K562 (cell line): ENCODE measurements around the gene HES4. TPM values are rescaled to one million over a fixed set of nuclear protein-coding genes. Genes with fewer than 3 reads are reported as not detected.
A peak's percentile ranks its signal among the peaks of the same experiment; 100 is the strongest.

Experiments used
- E2F1 ChIP-seq: sonication (generic); formaldehyde crosslinking; IDR thresholded peaks from 2 replicates; pipeline ENCODE4 v1.8.1; 2023; ENCODE audit warnings: mild to moderate bottlenecking, missing genetic modification reagents, moderate library complexity
- GTF2F1 ChIP-seq: IDR thresholded peaks from 2 replicates; pipeline ENCODE4 v1.6.1; 2011; ENCODE audit warnings: low read depth, low read length, improper control_type of control experiment
- ILK ChIP-seq: fragments of 450-650 bp; IDR thresholded peaks from 2 replicates; pipeline ENCODE4 v1.6.1; 2016; ENCODE audit warnings: missing genetic modification characterization, low read depth, mild to moderate bottlenecking, missing compliant biosample characterization, moderate library complexity, borderline replicate concordance
- JUND ChIP-seq, 2 experiments: IDR thresholded peaks; 2 replicates in 1 of 2; 3 replicates in 1 of 2; pipeline ENCODE4 v1.6.1; 2011; ENCODE audit warnings: borderline replicate concordance in 2 of 2, low read depth in 2 of 2, low read length in 2 of 2, improper control_type of control experiment in 1 of 2, missing biosample characterization in 1 of 2, missing genetic modification characterization in 1 of 2, missing genetic modification reagents in 1 of 2
- KLF10 ChIP-seq: fragments of 250-450 bp; sonication (Bioruptor Pico); IDR thresholded peaks from 2 replicates; pipeline ENCODE4 v1.6.1; 2021; ENCODE audit warnings: matching md5 sums
- NFYB ChIP-seq: IDR thresholded peaks from 2 replicates; pipeline ENCODE4 v1.6.1; 2011; ENCODE audit warnings: mild to moderate bottlenecking, moderate library complexity; ENCODE audit not compliant: insufficient read length; ENCODE audit errors: extremely low read depth
- NONO ChIP-seq, 2 experiments: fragments of 200-400 bp in 1 of 2; fragments of 450-650 bp in 1 of 2; formaldehyde crosslinking in 1 of 2; IDR thresholded peaks; 2 replicates each; pipeline ENCODE4 v1.6.1; 2017; ENCODE audit warnings: low read depth in 2 of 2, mild to moderate bottlenecking in 2 of 2, moderate library complexity in 2 of 2, low read length in 1 of 2
- NR2C2 ChIP-seq, 2 experiments: fragments of 200-800 bp in 1 of 2; sonication (Bioruptor generic) in 1 of 2; sonication (generic) in 1 of 2; formaldehyde crosslinking in 1 of 2; IDR thresholded peaks; 2 replicates each; pipeline versions ENCODE4 v1.6.1 to v1.8.0; 2016 to 2022; ENCODE audit warnings: mild to moderate bottlenecking in 1 of 2, missing compliant biosample characterization in 1 of 2, missing genetic modification characterization in 1 of 2, missing genetic modification reagents in 1 of 2
- POLR2B ChIP-seq: fragments of 450-650 bp; IDR thresholded peaks from 2 replicates; pipeline ENCODE4 v1.6.1; 2018; ENCODE audit warnings: low read depth; ENCODE audit not compliant: partially characterized antibody
- ZKSCAN1 ChIP-seq: fragments of 150-350 bp; IDR thresholded peaks from 2 replicates; pipeline ENCODE4 v1.6.1; 2016; ENCODE audit warnings: low read depth, low read length
- ZKSCAN3 ChIP-seq: fragments of 250-450 bp; sonication (Bioruptor Pico); IDR thresholded peaks from 2 replicates; pipeline ENCODE4 v1.4.0; 2020
- polyA plus RNA-seq, 8 experiments: library from polyadenylated mRNA; depleted of rRNA in 4 of 8; stranded (reverse) in 5 of 8; unstranded in 3 of 8; fragments of >200 nt; fragmentation: Nextera tagmentation in 2 of 8; fragmentation: Illumina TruSeq in 1 of 8; extraction: Ambion mirVana in 2 of 8; extraction: Trizol in 1 of 8; gene quantifications; 2 replicates each; pipeline versions ENCODE4 v1.2.1 to v1.2.3, GENCODE V29; 2011 to 2014; ENCODE audit warnings: inconsistent platforms in 1 of 8, missing spikeins in 1 of 8
- total RNA-seq, 7 experiments: library from RNA; depleted of rRNA in 6 of 7; stranded (reverse); fragments of >200 nt in 6 of 7; fragmentation: Illumina TruSeq in 2 of 7; extraction: Trizol in 2 of 7; gene quantifications; 2 replicates each; pipeline versions ENCODE4 v1.2.1 to v1.2.3, GENCODE V29; 2011 to 2021; ENCODE audit warnings: low replicate concordance in 1 of 7
- TF ChIP-seq, protein P1 (sequence below): fragments of 200-800 bp; sonication (Bioruptor generic); IDR thresholded peaks from 2 replicates; pipeline ENCODE4 v1.6.1; 2016; ENCODE audit warnings: missing genetic modification characterization, missing compliant biosample characterization
- TF ChIP-seq, protein P2 (sequence below), 2 experiments: fragments of 150-350 bp in 1 of 2; IDR thresholded peaks; 2 replicates each; pipeline ENCODE4 v1.6.1; 2012 to 2016; ENCODE audit warnings: low read depth in 2 of 2, low read length in 2 of 2, mild to moderate bottlenecking in 1 of 2, moderate library complexity in 1 of 2
- TF ChIP-seq, protein P3 (sequence below): sonication (generic); formaldehyde crosslinking; IDR thresholded peaks from 2 replicates; pipeline ENCODE4 v1.8.0; 2022; ENCODE audit warnings: mild to moderate bottlenecking, missing genetic modification reagents

Gene HES4
- total and polyA plus RNA-seq, 9 of the 15 experiments (the other 6 are each of a cell fraction or from before 2014, with no cell fraction given), result 0.21 to 43.7 (median 5.3) TPM; not detected in 2

DNA sequence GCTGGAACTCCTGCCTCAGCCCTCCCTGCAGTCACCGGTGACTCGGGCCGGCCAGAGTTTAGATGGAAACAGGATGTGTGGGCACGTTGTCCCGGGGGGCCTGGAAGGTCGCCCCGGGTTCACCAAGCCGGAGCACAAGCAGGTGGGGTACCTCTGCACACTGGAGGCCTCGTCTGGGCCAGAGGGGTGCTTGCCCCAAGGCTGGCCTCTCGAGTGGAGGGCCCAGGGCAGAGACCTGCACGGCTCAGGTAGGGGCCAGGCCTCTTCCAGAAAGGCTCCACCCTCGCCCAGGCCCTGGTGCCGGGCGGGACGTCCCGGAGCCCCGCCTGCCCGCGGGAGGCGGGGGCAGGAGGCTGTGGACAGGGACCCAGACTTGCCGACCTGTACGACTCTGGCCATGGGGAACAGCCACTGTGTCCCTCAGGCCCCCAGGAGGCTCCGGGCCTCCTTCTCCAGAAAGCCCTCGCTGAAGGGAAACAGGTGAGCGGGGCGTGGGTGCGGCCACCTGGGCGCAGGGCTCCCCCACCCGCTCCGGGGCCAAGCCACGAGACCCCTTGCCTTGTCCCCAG is 33.7 kb downstream of the HES4 start, which contains the start of gene PLEKHN1 (continued):
- TF ChIP-seq, protein P1, sequence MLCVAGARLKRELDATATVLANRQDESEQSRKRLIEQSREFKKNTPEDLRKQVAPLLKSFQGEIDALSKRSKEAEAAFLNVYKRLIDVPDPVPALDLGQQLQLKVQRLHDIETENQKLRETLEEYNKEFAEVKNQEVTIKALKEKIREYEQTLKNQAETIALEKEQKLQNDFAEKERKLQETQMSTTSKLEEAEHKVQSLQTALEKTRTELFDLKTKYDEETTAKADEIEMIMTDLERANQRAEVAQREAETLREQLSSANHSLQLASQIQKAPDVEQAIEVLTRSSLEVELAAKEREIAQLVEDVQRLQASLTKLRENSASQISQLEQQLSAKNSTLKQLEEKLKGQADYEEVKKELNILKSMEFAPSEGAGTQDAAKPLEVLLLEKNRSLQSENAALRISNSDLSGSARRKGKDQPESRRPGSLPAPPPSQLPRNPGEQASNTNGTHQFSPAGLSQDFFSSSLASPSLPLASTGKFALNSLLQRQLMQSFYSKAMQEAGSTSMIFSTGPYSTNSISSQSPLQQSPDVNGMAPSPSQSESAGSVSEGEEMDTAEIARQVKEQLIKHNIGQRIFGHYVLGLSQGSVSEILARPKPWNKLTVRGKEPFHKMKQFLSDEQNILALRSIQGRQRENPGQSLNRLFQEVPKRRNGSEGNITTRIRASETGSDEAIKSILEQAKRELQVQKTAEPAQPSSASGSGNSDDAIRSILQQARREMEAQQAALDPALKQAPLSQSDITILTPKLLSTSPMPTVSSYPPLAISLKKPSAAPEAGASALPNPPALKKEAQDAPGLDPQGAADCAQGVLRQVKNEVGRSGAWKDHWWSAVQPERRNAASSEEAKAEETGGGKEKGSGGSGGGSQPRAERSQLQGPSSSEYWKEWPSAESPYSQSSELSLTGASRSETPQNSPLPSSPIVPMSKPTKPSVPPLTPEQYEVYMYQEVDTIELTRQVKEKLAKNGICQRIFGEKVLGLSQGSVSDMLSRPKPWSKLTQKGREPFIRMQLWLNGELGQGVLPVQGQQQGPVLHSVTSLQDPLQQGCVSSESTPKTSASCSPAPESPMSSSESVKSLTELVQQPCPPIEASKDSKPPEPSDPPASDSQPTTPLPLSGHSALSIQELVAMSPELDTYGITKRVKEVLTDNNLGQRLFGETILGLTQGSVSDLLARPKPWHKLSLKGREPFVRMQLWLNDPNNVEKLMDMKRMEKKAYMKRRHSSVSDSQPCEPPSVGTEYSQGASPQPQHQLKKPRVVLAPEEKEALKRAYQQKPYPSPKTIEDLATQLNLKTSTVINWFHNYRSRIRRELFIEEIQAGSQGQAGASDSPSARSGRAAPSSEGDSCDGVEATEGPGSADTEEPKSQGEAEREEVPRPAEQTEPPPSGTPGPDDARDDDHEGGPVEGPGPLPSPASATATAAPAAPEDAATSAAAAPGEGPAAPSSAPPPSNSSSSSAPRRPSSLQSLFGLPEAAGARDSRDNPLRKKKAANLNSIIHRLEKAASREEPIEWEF (CRISPR knock-in tag), result no peak
- TF ChIP-seq, protein P2, sequence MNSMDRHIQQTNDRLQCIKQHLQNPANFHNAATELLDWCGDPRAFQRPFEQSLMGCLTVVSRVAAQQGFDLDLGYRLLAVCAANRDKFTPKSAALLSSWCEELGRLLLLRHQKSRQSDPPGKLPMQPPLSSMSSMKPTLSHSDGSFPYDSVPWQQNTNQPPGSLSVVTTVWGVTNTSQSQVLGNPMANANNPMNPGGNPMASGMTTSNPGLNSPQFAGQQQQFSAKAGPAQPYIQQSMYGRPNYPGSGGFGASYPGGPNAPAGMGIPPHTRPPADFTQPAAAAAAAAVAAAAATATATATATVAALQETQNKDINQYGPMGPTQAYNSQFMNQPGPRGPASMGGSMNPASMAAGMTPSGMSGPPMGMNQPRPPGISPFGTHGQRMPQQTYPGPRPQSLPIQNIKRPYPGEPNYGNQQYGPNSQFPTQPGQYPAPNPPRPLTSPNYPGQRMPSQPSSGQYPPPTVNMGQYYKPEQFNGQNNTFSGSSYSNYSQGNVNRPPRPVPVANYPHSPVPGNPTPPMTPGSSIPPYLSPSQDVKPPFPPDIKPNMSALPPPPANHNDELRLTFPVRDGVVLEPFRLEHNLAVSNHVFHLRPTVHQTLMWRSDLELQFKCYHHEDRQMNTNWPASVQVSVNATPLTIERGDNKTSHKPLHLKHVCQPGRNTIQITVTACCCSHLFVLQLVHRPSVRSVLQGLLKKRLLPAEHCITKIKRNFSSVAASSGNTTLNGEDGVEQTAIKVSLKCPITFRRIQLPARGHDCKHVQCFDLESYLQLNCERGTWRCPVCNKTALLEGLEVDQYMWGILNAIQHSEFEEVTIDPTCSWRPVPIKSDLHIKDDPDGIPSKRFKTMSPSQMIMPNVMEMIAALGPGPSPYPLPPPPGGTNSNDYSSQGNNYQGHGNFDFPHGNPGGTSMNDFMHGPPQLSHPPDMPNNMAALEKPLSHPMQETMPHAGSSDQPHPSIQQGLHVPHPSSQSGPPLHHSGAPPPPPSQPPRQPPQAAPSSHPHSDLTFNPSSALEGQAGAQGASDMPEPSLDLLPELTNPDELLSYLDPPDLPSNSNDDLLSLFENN (IDR thresholded peaks at IDR 0.05; ENCODE audit: low read depth in 2 of 2, low read length in 2 of 2), result no peak
- TF ChIP-seq NR2C2 (CRISPR knock-in tag; IDR thresholded peaks at IDR 0.05) (0 out of 2 replicates have a peak, but pooled peaks have one; percentile 38), NR2C2 (tag; IDR thresholded peaks at IDR 0.05) (peak; percentile 72), ZKSCAN3 (CRISPR knock-in tag) (no peak), KLF10 (no peak), POLR2B (no peak), ILK (tag) (no peak), NONO (IDR thresholded peaks at IDR 0.05; ENCODE audit: low read depth in 2 of 2, low read length in 1 of 2) (peak in 1 of 2 experiments; percentile 58; a peak in 1 of 4 replicates), GTF2F1 (no peak), ZKSCAN1 (no peak), E2F1 (CRISPR knock-in tag) (no peak), JUND (IDR thresholded peaks at IDR 0.05; ENCODE audit: borderline replicate concordance, low read depth, low read length) (peak; percentile 16; the same call in 1 of the 2 replicates), JUND (tag; IDR thresholded peaks at IDR 0.05; ENCODE audit: borderline replicate concordance, low read depth, low read length) (no peak), NFYB (no peak)
- TF ChIP-seq, protein P3, sequence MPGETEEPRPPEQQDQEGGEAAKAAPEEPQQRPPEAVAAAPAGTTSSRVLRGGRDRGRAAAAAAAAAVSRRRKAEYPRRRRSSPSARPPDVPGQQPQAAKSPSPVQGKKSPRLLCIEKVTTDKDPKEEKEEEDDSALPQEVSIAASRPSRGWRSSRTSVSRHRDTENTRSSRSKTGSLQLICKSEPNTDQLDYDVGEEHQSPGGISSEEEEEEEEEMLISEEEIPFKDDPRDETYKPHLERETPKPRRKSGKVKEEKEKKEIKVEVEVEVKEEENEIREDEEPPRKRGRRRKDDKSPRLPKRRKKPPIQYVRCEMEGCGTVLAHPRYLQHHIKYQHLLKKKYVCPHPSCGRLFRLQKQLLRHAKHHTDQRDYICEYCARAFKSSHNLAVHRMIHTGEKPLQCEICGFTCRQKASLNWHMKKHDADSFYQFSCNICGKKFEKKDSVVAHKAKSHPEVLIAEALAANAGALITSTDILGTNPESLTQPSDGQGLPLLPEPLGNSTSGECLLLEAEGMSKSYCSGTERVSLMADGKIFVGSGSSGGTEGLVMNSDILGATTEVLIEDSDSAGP (CRISPR knock-in tag), result no peak
